Breast epithelium (tissue), 4 donors: ENCODE measurements around the gene RAMP2. TPM values are rescaled to one million over a fixed set of nuclear protein-coding genes. Genes with fewer than 3 reads are reported as not detected.

Source experiments
- DNase-seq, 2 donors: peaks; one replicate each; pipeline ENCODE4 v3.0.0-alpha.2; 2019; ENCODE audit warnings: low spot score in 2 of 2
- H3K27ac ChIP-seq, 2 donors: fragments of 200-600 bp; sonication (generic) in 1 of 2; one replicate each; pipeline ENCODE4 v1.5.1; 2016 to 2019; ENCODE audit warnings: mild to moderate bottlenecking in 1 of 2
- H3K27me3 ChIP-seq, 2 donors: fragments of 200-600 bp; sonication (generic) in 1 of 2; one replicate each; pipeline versions ENCODE4 v1.5.1 to v1.6.0; 2017 to 2019; ENCODE audit warnings: control low read depth in 1 of 2, mild to moderate bottlenecking in 1 of 2
- H3K36me3 ChIP-seq: fragments of 200-600 bp; one replicate; pipeline ENCODE4 v1.5.1; 2019
- H3K4me1 ChIP-seq, 2 donors: fragments of 200-600 bp; sonication (generic); one replicate each; pipeline ENCODE4 v1.5.1; 2016 to 2019; ENCODE audit warnings: control low read depth in 1 of 2
- H3K4me3 ChIP-seq, 3 donors: fragments of 200-600 bp; sonication (generic); 1 replicate in 2 of 3; 2 replicates in 1 of 3; pipeline ENCODE4 v1.5.1; 2016 to 2019; ENCODE audit warnings: mild to moderate bottlenecking in 3 of 3, moderate library complexity in 2 of 3
- H3K9me3 ChIP-seq, 2 donors: fragments of 200-600 bp; sonication (generic) in 1 of 2; one replicate each; pipeline ENCODE4 v1.5.1; 2016 to 2019; ENCODE audit warnings: control low read depth in 1 of 2
- CTCF ChIP-seq, 3 donors: fragments of 450-650 bp; IDR thresholded peaks; one replicate each; pipeline ENCODE4 v1.5.1; 2016 to 2017; ENCODE audit warnings: antibody characterized with exemption in 3 of 3, mild to moderate bottlenecking in 3 of 3, moderate library complexity in 3 of 3
- POLR2A ChIP-seq: fragments of 450-650 bp; IDR thresholded peaks from one replicate; pipeline ENCODE4 v1.6.1; 2016; ENCODE audit warnings: antibody characterized with exemption, mild to moderate bottlenecking, moderate library complexity
- POLR2AphosphoS5 ChIP-seq, 3 donors: sonication (generic); formaldehyde crosslinking; IDR thresholded peaks; one replicate each; pipeline ENCODE4 v1.6.1; 2017; ENCODE audit warnings: antibody characterized with exemption in 3 of 3
- intact Hi-C: fragments of 100-400 bp; cut with DNase I; formaldehyde crosslinking; loops from one replicate; pipeline ENCODE4 v1.15.1; 2023; ENCODE audit warnings: low total_unique reads
- total RNA-seq, 3 donors: library from RNA; depleted of rRNA; stranded (reverse); fragments of >200 nt; gene quantifications; one replicate each; pipeline ENCODE4 v1.1.0, GENCODE V29; 2016

RAMP2 gene
- total RNA-seq, 3 donors from 2014 or later, result 17.9 to 245 (median 29.5) TPM

GRCh38 chr17:42774066-42774745 is 13.2 kb downstream of the RAMP2 start:
- Histone ChIP-seq H3K9me3 (no peaks in the 10 kb centered on the region), H3K27me3 (no peaks in the 10 kb centered on the region), H3K4me1 (no peaks in the 10 kb centered on the region), H3K36me3 (peaks cover 3% of the 10 kb centered on the region), H3K27ac (peak overlapping the region; percentile 81 to 84), H3K4me3 (peak overlapping the region; percentile 67 to 78 (median 76))
- no peak for DNase-seq
- TF ChIP-seq POLR2A (no peak), CTCF (IDR thresholded peaks at IDR 0.05) (no peak), POLR2AphosphoS5 (IDR thresholded peaks at IDR 0.05) (no peak)
- intact Hi-C loops, result no loop called here

GRCh38 chr17:42775534-42776098 is 14.6 kb downstream of the RAMP2 start:
- Histone ChIP-seq H3K4me3 (no peak overlapping the region), H3K36me3 (peaks cover 3% of the 10 kb centered on the region), H3K27ac (no peak overlapping the region), H3K4me1 (no peaks in the 10 kb centered on the region), H3K9me3 (no peaks in the 10 kb centered on the region), H3K27me3 (no peaks in the 10 kb centered on the region)
- TF ChIP-seq POLR2AphosphoS5 (IDR thresholded peaks at IDR 0.05), result no peak
- TF ChIP-seq POLR2A, result no peak
- TF ChIP-seq CTCF (IDR thresholded peaks at IDR 0.05), result no peak
- intact Hi-C loops, result loop anchor here (5.0 kb wide), 1 partner anchor 813 kb away; no protein-coding TSS in a partner anchor
- no peak for DNase-seq

GRCh38 chr17:42778570-42778969 is 17.5 kb downstream of the RAMP2 start:
- no peak for DNase-seq
- H3K4me1 ChIP-seq, result no peaks in the 10 kb centered on the region
- TF ChIP-seq CTCF (IDR thresholded peaks at IDR 0.05) (no peak), POLR2AphosphoS5 (IDR thresholded peaks at IDR 0.05) (no peak), POLR2A (no peak)
- no peaks in the 10 kb centered on the region for H3K9me3 ChIP-seq
- H3K4me3 ChIP-seq, result no peak overlapping the region
- no peak overlapping the region for H3K27ac ChIP-seq
- peaks cover 0 to 18% of the 10 kb centered on the region in 2 donors for H3K27me3 ChIP-seq
- intact Hi-C loops, result loop anchor here (5.0 kb wide), 1 partner anchor 816 kb away; no protein-coding TSS in a partner anchor
- peaks cover 3% of the 10 kb centered on the region for H3K36me3 ChIP-seq

- Histone ChIP-seq H3K4me3 (no peak overlapping the region), H3K27me3 (peaks cover 0 to 26% of the 10 kb centered on the region in 2 donors), H3K36me3 (peaks cover 3% of the 10 kb centered on the region), H3K4me1 (no peaks in the 10 kb centered on the region), H3K27ac (peak overlapping the region; percentile 10 to 61), H3K9me3 (no peaks in the 10 kb centered on the region)
- intact Hi-C loops, result loop anchor here (5.0 kb wide), 1 partner anchor 817 kb away; no protein-coding TSS in a partner anchor
- TF ChIP-seq CTCF (IDR thresholded peaks at IDR 0.05), result no peak
- no peak for TF ChIP-seq POLR2A
- no peak for TF ChIP-seq POLR2AphosphoS5 (IDR thresholded peaks at IDR 0.05)
- DNase-seq, result no peak
These were observed 18.4 kb downstream of the RAMP2 start for GRCh38 chr17:42779304-42779935.
